Lower leg skin (tissue), 4 donors: Measurements from ENCODE around the gene GNG4. TPM values are rescaled to one million over a fixed set of nuclear protein-coding genes. Genes with fewer than 3 reads are reported as not detected.
A peak's percentile ranks its signal among the peaks of the same experiment; 100 is the strongest.

Source experiments
- DNase-seq, 2 donors: peaks; one replicate each; pipeline ENCODE4 v3.0.0-alpha.2; 2019; ENCODE audit warnings: low spot score in 2 of 2
- H3K4me3 ChIP-seq: fragments of 200-600 bp; sonication (generic); 2 replicates; pipeline ENCODE4 v1.5.1; 2017; ENCODE audit warnings: mild to moderate bottlenecking, low read depth; ENCODE audit not compliant: poor library complexity, severe bottlenecking
- CTCF ChIP-seq, 3 donors: fragments of 450-650 bp; IDR thresholded peaks; one replicate each; pipeline ENCODE4 v1.5.1; 2016; ENCODE audit warnings: antibody characterized with exemption in 3 of 3, mild to moderate bottlenecking in 3 of 3, moderate library complexity in 2 of 3
- POLR2A ChIP-seq, 2 donors: fragments of 450-650 bp; IDR thresholded peaks; one replicate each; pipeline ENCODE4 v1.6.1; 2016 to 2017; ENCODE audit warnings: antibody characterized with exemption in 2 of 2, mild to moderate bottlenecking in 1 of 2, moderate library complexity in 1 of 2
- WGBS, 2 donors: methylation state at CpG; one replicate each; pipeline ENCODE4 v1.1.5; 2018; 5-methylcytosine and 5-hydroxymethylcytosine counted together
- intact Hi-C: fragments of 100-400 bp; cut with DNase I; formaldehyde crosslinking; loops from one replicate; pipeline ENCODE4 v1.15.0; 2023; ENCODE audit warnings: low total_unique reads
- total RNA-seq, 4 donors: library from RNA; depleted of rRNA; stranded (reverse); fragments of >200 nt; gene quantifications; one replicate each; pipeline ENCODE4 v1.1.0, GENCODE V29; 2016

The GNG4 gene
- total RNA-seq, 4 donors from 2014 or later = 0.12 to 0.39 (median 0.17) TPM; not detected in 1

DNA sequence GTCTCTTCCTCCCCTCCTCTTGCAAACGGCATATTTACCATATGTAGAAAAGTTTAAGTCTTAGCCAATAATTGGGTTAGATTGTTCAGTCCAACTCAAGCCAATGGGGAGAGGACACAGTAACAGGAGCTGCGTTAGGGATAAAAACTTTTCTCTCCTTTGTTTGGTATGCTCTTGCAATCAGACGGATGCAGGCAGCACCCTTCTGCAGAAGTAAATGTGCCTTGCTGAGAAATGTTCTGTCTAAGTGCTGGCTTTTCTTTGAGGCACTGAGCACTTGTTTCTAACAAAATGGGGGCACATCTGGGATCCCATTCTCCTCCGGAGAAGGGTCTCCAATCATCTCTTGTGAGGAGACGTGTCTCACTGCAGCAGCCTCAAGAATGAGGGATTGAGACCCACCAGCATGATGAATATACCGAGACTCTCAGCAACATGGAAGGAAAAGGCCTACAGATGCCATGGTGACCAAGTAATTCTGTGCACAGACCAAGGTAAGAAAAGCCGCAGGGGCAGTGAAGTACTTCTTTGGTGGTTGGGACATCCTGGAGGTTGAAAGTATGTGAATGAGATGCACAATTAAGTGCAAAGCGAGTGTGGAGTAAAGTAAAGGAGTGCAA lies 20.7 kb upstream of the GNG4 start:
- no peak overlapping the region for H3K4me3 ChIP-seq
- TF ChIP-seq POLR2A (IDR thresholded peaks at IDR 0.05) (no peak), CTCF (IDR thresholded peaks at IDR 0.05) (no peak)
- DNase-seq = no peak
- 93 to 96% methylated on average over 8 of the region's 8 CpGs for WGBS, 2 donors
- intact Hi-C loops = no loop called here

GRCh38 chr1:235669277-235669676 lies 19.7 kb upstream of the GNG4 start:
- DNase-seq = no peak
- TF ChIP-seq POLR2A (IDR thresholded peaks at IDR 0.05) = no peak
- no peak for TF ChIP-seq CTCF (IDR thresholded peaks at IDR 0.05)
- intact Hi-C loops = no loop called here
- H3K4me3 ChIP-seq = no peak overlapping the region
- 85 to 91% methylated on average over 3 of the region's 3 CpGs for WGBS, 2 donors

GRCh38 chr1:235663628-235664027 lies 14.0 kb upstream of the GNG4 start:
- 88 to 90% methylated on average over 4 of the region's 4 CpGs for WGBS, 2 donors
- TF ChIP-seq CTCF (IDR thresholded peaks at IDR 0.05) (no peak), POLR2A (IDR thresholded peaks at IDR 0.05) (no peak)

GRCh38 chr1:235661568-235661967 lies 12.0 kb upstream of the GNG4 start:
- WGBS, 2 donors = 69 to 75% methylated on average over 2 of the region's 2 CpGs
- intact Hi-C loops = no loop called here
- H3K4me3 ChIP-seq = no peak overlapping the region
- no peak for DNase-seq
- TF ChIP-seq CTCF (IDR thresholded peaks at IDR 0.05) (no peak), POLR2A (IDR thresholded peaks at IDR 0.05) (no peak)

More at GRCh38 chr1:235663628-235664027, 14.0 kb upstream of the GNG4 start:
- no peak overlapping the region for H3K4me3 ChIP-seq
- no peak for DNase-seq
- intact Hi-C loops = no loop called here

- H3K4me3 ChIP-seq = no peak overlapping the region
- TF ChIP-seq POLR2A (IDR thresholded peaks at IDR 0.05) (no peak), CTCF (IDR thresholded peaks at IDR 0.05) (no peak)
These were observed 9.7 kb upstream of the GNG4 start for GRCh38 chr1:235659186-235659771.

More at GRCh38 chr1:235659186-235659771, 9.7 kb upstream of the GNG4 start:
- 74 to 79% methylated on average over 14 of the region's 14 CpGs for WGBS, 2 donors
- intact Hi-C loops = no loop called here
- peak in 1 of 2 donors; percentile 31 for DNase-seq
